A673 (cell line): ENCODE measurements around the gene TIPIN. TPM values are rescaled to one million over a fixed set of nuclear protein-coding genes. Genes with fewer than 3 reads are reported as not detected.
"Not testable (repeated sequence)": the region's sequence is repeated elsewhere in the genome, so short reads cannot be mapped to it uniquely, and the experiment has no call there.

Experiments used
- BruUV-seq: library from RNA; stranded (reverse); fragments of 400-500 nt; replicated peaks from 2 replicates; lab custom pipeline; 2021; lab: Mats Ljungman, UMichigan
- CTCF ChIA-PET: fragments of 300-600 bp; sonication (Branson Sonifier 250); formaldehyde crosslinking; loops from one replicate; lab custom pipeline; 2022; ENCODE audit warnings: antibody characterized with exemption; lab: Charles Lee
- POLR2A ChIA-PET: fragments of 300-600 bp; sonication (Branson Sonifier 250); formaldehyde crosslinking; loops from one replicate; lab custom pipeline; 2022; ENCODE audit warnings: antibody characterized with exemption; ENCODE audit not compliant: low non-redundant PET; lab: Charles Lee
- DNase-seq: peaks from one replicate; pipeline ENCODE4 v3.0.0-alpha.2; 2015; ENCODE audit warnings: low spot score
- H3K27ac ChIP-seq: fragments of 200-600 bp; sonication (generic); 2 replicates; pipeline ENCODE4 v1.5.1; 2016; ENCODE audit warnings: mixed run types, low read depth, mild to moderate bottlenecking, mixed read lengths, antibody characterized with exemption, low read length; ENCODE audit not compliant: poor library complexity, severe bottlenecking
- H3K27me3 ChIP-seq: fragments of 200-600 bp; sonication (generic); replicated peaks from 2 replicates; pipeline ENCODE4 v1.6.1; 2017; ENCODE audit warnings: mixed run types, low read depth, mild to moderate bottlenecking, mixed read lengths, antibody characterized with exemption, low read length; ENCODE audit not compliant: insufficient read depth, poor library complexity
- H3K36me3 ChIP-seq: fragments of 200-600 bp; sonication (generic); 2 replicates; pipeline ENCODE4 v1.6.1; 2016; ENCODE audit warnings: mixed run types, mild to moderate bottlenecking, mixed read lengths, antibody characterized with exemption, low read length; ENCODE audit not compliant: insufficient read depth, poor library complexity, severe bottlenecking
- H3K4me1 ChIP-seq: fragments of 200-600 bp; sonication (generic); 2 replicates; pipeline ENCODE4 v1.6.1; 2017; ENCODE audit warnings: mixed run types, mild to moderate bottlenecking, mixed read lengths, antibody characterized with exemption, low read length; ENCODE audit not compliant: insufficient read depth, poor library complexity, severe bottlenecking
- H3K4me3 ChIP-seq: fragments of 200-600 bp; sonication (generic); 2 replicates; pipeline ENCODE4 v1.5.1; 2016; ENCODE audit warnings: low read depth, mixed run types, mild to moderate bottlenecking, mixed read lengths, low read length; ENCODE audit not compliant: poor library complexity, severe bottlenecking
- H3K9me3 ChIP-seq: fragments of 200-600 bp; sonication (generic); 2 replicates; pipeline ENCODE4 v1.6.1; 2016; ENCODE audit warnings: mixed run types, low read depth, mild to moderate bottlenecking, mixed read lengths, antibody characterized with exemption, low read length; ENCODE audit not compliant: poor library complexity, severe bottlenecking
- CTCF ChIP-seq: fragments of 300-800, 200-600 bp; sonication (generic); conservative IDR thresholded peaks from 2 replicates; pipeline ENCODE4 v1.5.1; 2017; ENCODE audit warnings: low read depth, mild to moderate bottlenecking, antibody characterized with exemption, low read length, moderate library complexity, mixed read lengths
- EZH2 ChIP-seq: fragments of 200-600 bp; sonication (generic); IDR thresholded peaks from 2 replicates; pipeline ENCODE4 v1.6.1; 2017; ENCODE audit warnings: borderline replicate concordance, low read depth, mild to moderate bottlenecking, mixed read lengths, antibody characterized with exemption, low read length; ENCODE audit not compliant: poor library complexity, severe bottlenecking
- intact Hi-C: fragments of 100-400 bp; cut with micrococcal nuclease; formaldehyde crosslinking; loops from one replicate; pipeline ENCODE4 v1.10.0; 2022; ENCODE audit not compliant: unreplicated experiment
- total RNA-seq: library from RNA; stranded (reverse); gene quantifications from 2 replicates; pipeline ENCODE4 v1.2.3, GENCODE V29; 2021

Gene TIPIN
- total RNA-seq, 1 experiment from 2014 or later: 42.1 TPM

DNA sequence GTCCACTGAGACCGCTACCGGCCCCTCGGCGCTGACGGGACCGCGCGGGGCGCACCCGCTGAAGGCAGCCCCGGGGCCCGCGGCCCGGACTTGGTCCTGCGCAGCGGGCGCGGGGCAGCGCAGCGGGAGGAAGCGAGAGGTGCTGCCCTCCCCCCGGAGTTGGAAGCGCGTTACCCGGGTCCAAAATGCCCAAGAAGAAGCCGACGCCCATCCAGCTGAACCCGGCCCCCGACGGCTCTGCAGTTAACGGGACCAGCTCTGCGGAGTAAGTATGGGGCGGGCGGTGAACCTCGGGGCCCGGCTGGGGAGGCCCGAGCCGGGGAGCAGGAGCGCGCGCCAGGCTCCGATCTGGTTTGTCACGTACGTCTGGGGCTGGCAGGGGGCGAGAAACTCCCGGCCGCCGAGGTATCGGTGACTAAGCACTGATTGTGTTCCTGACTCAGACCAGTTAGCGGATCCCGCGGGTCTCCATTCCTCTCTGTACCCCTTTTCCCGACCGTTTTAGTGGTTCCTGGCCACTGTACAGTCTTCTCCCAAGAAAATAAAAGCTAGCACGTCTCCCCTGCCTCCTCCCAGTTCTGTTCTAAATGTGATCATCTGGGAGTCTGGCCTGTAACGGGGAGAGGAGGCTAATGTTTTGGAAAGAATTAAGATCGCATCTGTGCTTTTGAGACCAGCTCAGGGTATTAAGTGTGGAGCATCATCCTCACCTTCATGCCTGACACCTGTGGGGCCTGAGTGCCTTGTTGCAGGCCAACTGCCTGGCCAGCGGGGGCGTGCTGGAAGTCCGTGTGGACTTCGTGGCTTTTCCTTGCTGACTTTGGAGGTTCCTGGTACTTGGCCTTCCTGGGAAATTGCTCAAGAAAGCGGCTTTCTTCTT lies 30.9 kb upstream of the TIPIN start:
- BruUV-seq: no TSS peak
- POLR2A ChIA-PET: interaction anchor here (0.6 to 1.0 kb wide), 4 partner anchors 18 to 1667 kb away, joined by 3 to 16 read pairs (median 4); no protein-coding TSS in a partner anchor
- Histone ChIP-seq H3K27ac (peak overlapping the region; percentile 87), H3K9me3 (no peaks in the 10 kb centered on the region), H3K4me1 (peaks cover 9% of the 10 kb centered on the region), H3K4me3 (peak overlapping the region; percentile 99), H3K27me3 (no peaks in the 10 kb centered on the region), H3K36me3 (no peaks in the 10 kb centered on the region)
- intact Hi-C loops: loop anchor here (2.0 kb wide), 1 partner anchor 109 kb away; the partner anchor contains the start of gene SNAPC5
- CTCF ChIA-PET: interaction anchor here (0.8 to 2.1 kb wide), 3 partner anchors 33 to 111 kb away, joined by 3 to 24 read pairs (median 6); partner anchors contain the start of gene SNAPC5
- DNase-seq: peak; percentile 63
- TF ChIP-seq EZH2 (no peak), CTCF (0 out of 2 replicates have a peak, but pooled peaks have one; percentile 30)

GRCh38 chr15:66386204-66387123 lies 30.0 kb upstream of the TIPIN start, which contains the start of gene MAP2K1:
MAP2K1 (plus strand) TSS chr15:66386912; CDS start chr15:66387348, 436 bp downstream.
- POLR2A ChIA-PET: interaction anchor here (0.6 to 1.0 kb wide), 4 partner anchors 17 to 1668 kb away, joined by 4 to 16 read pairs (median 6); no protein-coding TSS in a partner anchor
- BruUV-seq: TSS peak; percentile 91
- CTCF ChIA-PET: interaction anchor here (0.8 to 2.1 kb wide), 3 partner anchors 32 to 112 kb away, joined by 3 to 24 read pairs (median 6); partner anchors contain the start of gene SNAPC5
- H3K27me3 ChIP-seq: no peaks in the 10 kb centered on the region
- TF ChIP-seq EZH2 (no peak), CTCF (peak; percentile 90)
- H3K4me3 ChIP-seq: peak within 1 kb of the TSS; percentile 99
- intact Hi-C loops: loop anchor here (2.0 kb wide), 1 partner anchor 110 kb away; the partner anchor contains the start of gene SNAPC5
- no peaks in the 10 kb centered on the region for H3K9me3 ChIP-seq
- peak; percentile 99 for DNase-seq
- peaks cover 9% of the 10 kb centered on the region for H3K4me1 ChIP-seq
- H3K27ac ChIP-seq: peak within 1 kb of the TSS; percentile 87
- no peaks in the 10 kb centered on the region for H3K36me3 ChIP-seq

GRCh38 chr15:66381376-66381775 lies 24.9 kb upstream of the TIPIN start:
- H3K27ac ChIP-seq, H3K36me3 ChIP-seq, H3K27me3 ChIP-seq, CTCF ChIA-PET, H3K4me1 ChIP-seq, BruUV-seq, DNase-seq, H3K9me3 ChIP-seq, POLR2A ChIA-PET, H3K4me3 ChIP-seq, intact Hi-C loops: not testable (repeated sequence)
